PC-9 (cell line): ENCODE results near the gene TLR8.
"Not testable (repeated sequence)": the region's sequence is repeated elsewhere in the genome, so short reads cannot be mapped to it uniquely, and the experiment has no call there.

Experiments used
- CTCF ChIP-seq: fragments of 200-600 bp; sonication (generic); conservative IDR thresholded peaks from 2 replicates; pipeline ENCODE4 v1.6.1; 2017; ENCODE audit warnings: mixed run types, antibody characterized with exemption, mild to moderate bottlenecking, moderate library complexity
- EZH2 ChIP-seq: fragments of 200-600 bp; sonication (generic); IDR thresholded peaks from 2 replicates; pipeline ENCODE4 v1.8.0; 2017; ENCODE audit warnings: antibody characterized with exemption, low read depth

GRCh38 chrX:12943592-12943991 lies 37.2 kb downstream of the TLR8 start:
- TF ChIP-seq CTCF, EZH2: not testable (repeated sequence)
